ENCODE measurements around the gene GPR42. TPM values are rescaled to one million over a fixed set of nuclear protein-coding genes. Genes with fewer than 3 reads are reported as not detected.

The GPR42 gene
- total and polyA plus RNA-seq, 2 donors (not counting 1 experiment from before 2014, with no cell fraction given), result 0.10 TPM; not detected in 1

GRCh38 chr19:35383536-35383935 lies 12.7 kb downstream of the GPR42 start:
- Mint-ChIP-seq H3K4me3 (no peak overlapping the region), H3K4me1 (no peaks in the 10 kb centered on the region), H3K27ac (no peak overlapping the region), H3K27me3 (peaks cover 15% of the 10 kb centered on the region), H3K9me3 (ENCODE audit: insufficient read depth) (peaks cover 2% of the 10 kb centered on the region)
- Histone ChIP-seq H3K36me3 (replicated peaks in 1 of 2; ENCODE audit: control extremely low read depth in 1 of 2, control insufficient read depth in 1 of 2, extremely low read depth in 1 of 2, insufficient read depth in 2 of 2, low read length in 1 of 2) (no peaks in the 10 kb centered on the region), H3K9ac (ENCODE audit: low read length) (no peak overlapping the region), H3K9me3 (ENCODE audit: control extremely low read depth in 1 of 3, control insufficient read depth in 2 of 3, insufficient read depth in 1 of 3, low read length in 2 of 3) (peaks cover 6 to 20% (median 12%) of the 10 kb centered on the region in 3 donors), H3K4me2 (replicated peaks; ENCODE audit: low read depth, low read length, poor library complexity, severe bottlenecking) (no peak overlapping the region), H3K27me3 (replicated peaks in 1 of 4; ENCODE audit: control extremely low read depth in 1 of 4, control insufficient read depth in 3 of 4, insufficient read depth in 4 of 4, low read length in 3 of 4) (peaks cover 0 to 2% (median 0%) of the 10 kb centered on the region in 4 experiments), H4K20me1 (ENCODE audit: control insufficient read depth, insufficient read depth, low read length, poor library complexity, severe bottlenecking) (no peaks in the 10 kb centered on the region), H3K4me1 (ENCODE audit: control insufficient read depth in 2 of 2, insufficient read depth in 2 of 2, low read length in 2 of 2) (no peaks in the 10 kb centered on the region), H2AFZ (ENCODE audit: insufficient read depth, low read depth, low read length, poor library complexity, severe bottlenecking) (no peak overlapping the region), H3K4me3 (ENCODE audit: control extremely low read depth in 1 of 5, extremely low read depth in 1 of 5, insufficient read depth in 1 of 5, low read depth in 2 of 5, low read length in 4 of 5) (no peak overlapping the region), H3K79me2 (ENCODE audit: control insufficient read depth, insufficient read depth, low read length) (no peaks in the 10 kb centered on the region), H3K27ac (ENCODE audit: low read length in 2 of 2) (no peak overlapping the region)
- no peak for TF ChIP-seq EZH2 (IDR thresholded peaks at IDR 0.05; ENCODE audit: borderline replicate concordance, insufficient read depth, low read depth, low read length, poor library complexity, severe bottlenecking)
- no peak for TF ChIP-seq CTCF (IDR thresholded peaks at IDR 0.05)
- DNase-seq, result no peak
- ChIA-PET POLR2A (no interaction called here), CTCF (interaction anchor here (1.6 kb wide), 1 partner anchor 86 kb away, joined by 3 read pairs; no protein-coding TSS in a partner anchor)
- WGBS (ENCODE audit: insufficient coverage), result 100% methylated on average over 2 of the region's 2 CpGs
- no peak for ATAC-seq (ENCODE audit: low read depth)
- intact Hi-C loops (cut with micrococcal nuclease), result no loop called here

GRCh38 chr19:35388277-35389054 lies 17.6 kb downstream of the GPR42 start:
- Histone ChIP-seq H4K20me1 (ENCODE audit: control insufficient read depth, insufficient read depth, low read length, poor library complexity, severe bottlenecking) (no peaks in the 10 kb centered on the region), H3K36me3 (replicated peaks in 1 of 2; ENCODE audit: control extremely low read depth in 1 of 2, control insufficient read depth in 1 of 2, extremely low read depth in 1 of 2, insufficient read depth in 2 of 2, low read length in 1 of 2) (no peaks in the 10 kb centered on the region), H2AFZ (ENCODE audit: insufficient read depth, low read depth, low read length, poor library complexity, severe bottlenecking) (no peak overlapping the region), H3K27me3 (replicated peaks in 1 of 4; ENCODE audit: control extremely low read depth in 1 of 4, control insufficient read depth in 3 of 4, insufficient read depth in 4 of 4, low read length in 3 of 4) (no peaks in the 10 kb centered on the region), H3K4me3 (ENCODE audit: control extremely low read depth in 1 of 5, extremely low read depth in 1 of 5, insufficient read depth in 1 of 5, low read depth in 2 of 5, low read length in 4 of 5) (no peak overlapping the region), H3K9ac (ENCODE audit: low read length) (no peak overlapping the region), H3K79me2 (ENCODE audit: control insufficient read depth, insufficient read depth, low read length) (no peaks in the 10 kb centered on the region), H3K9me3 (ENCODE audit: control extremely low read depth in 1 of 3, control insufficient read depth in 2 of 3, insufficient read depth in 1 of 3, low read length in 2 of 3) (peaks cover 5 to 20% (median 12%) of the 10 kb centered on the region in 3 donors), H3K27ac (ENCODE audit: low read length in 2 of 2) (no peak overlapping the region), H3K4me2 (replicated peaks; ENCODE audit: low read depth, low read length, poor library complexity, severe bottlenecking) (no peak overlapping the region), H3K4me1 (ENCODE audit: control insufficient read depth in 2 of 2, insufficient read depth in 2 of 2, low read length in 2 of 2) (no peaks in the 10 kb centered on the region)
- TF ChIP-seq CTCF (IDR thresholded peaks at IDR 0.05) (no peak), EZH2 (IDR thresholded peaks at IDR 0.05; ENCODE audit: borderline replicate concordance, insufficient read depth, low read depth, low read length, poor library complexity, severe bottlenecking) (no peak)
- Mint-ChIP-seq H3K27ac (no peak overlapping the region), H3K9me3 (ENCODE audit: insufficient read depth) (peaks cover 2% of the 10 kb centered on the region), H3K4me1 (no peaks in the 10 kb centered on the region), H3K4me3 (no peak overlapping the region), H3K27me3 (peaks cover 2% of the 10 kb centered on the region)
- intact Hi-C loops (cut with micrococcal nuclease), result no loop called here
- ChIA-PET POLR2A (no interaction called here), CTCF (no interaction called here)
- WGBS (ENCODE audit: insufficient coverage), result 98% methylated on average over 4 of the region's 6 CpGs
- ATAC-seq (ENCODE audit: low read depth) (no peak), DNase-seq (no peak)

Data from B cell (primary cell).